ENCODE measurements around the gene DKKL1. TPM values are rescaled to one million over a fixed set of nuclear protein-coding genes. Genes with fewer than 3 reads are reported as not detected.

The DKKL1 gene
- polyA plus RNA-seq, 1 donor (not counting 4 experiments of a cell fraction or from before 2014, with no cell fraction given): not detected

GRCh38 chr19:49413348-49413747 is 49.7 kb downstream of the DKKL1 start:
- no peaks in the 10 kb centered on the region for H3K79me2 ChIP-seq (ENCODE audit: control insufficient read depth, insufficient read depth, low read length)
- TF ChIP-seq EZH2 (IDR thresholded peaks at IDR 0.05; ENCODE audit: low read length): no peak
- no peak for TF ChIP-seq CTCF (optimal IDR thresholded peaks at IDR 0.05 in 1 of 3, IDR thresholded peaks at IDR 0.05 in 1 of 3, conservative IDR thresholded peaks at IDR 0.05 in 1 of 3; ENCODE audit: extremely low read depth in 1 of 3, insufficient read depth in 2 of 3, low read length in 3 of 3)
- no peaks in the 10 kb centered on the region for H3K9me1 ChIP-seq (ENCODE audit: control insufficient read depth, extremely low read depth, insufficient read depth, low read length)
- no peaks in the 10 kb centered on the region for H4K20me1 ChIP-seq (ENCODE audit: control insufficient read depth, extremely low read depth, insufficient read depth, low read length)
- no peak overlapping the region for H2AFZ ChIP-seq (ENCODE audit: control insufficient read depth, low read length)
- peaks cover 3% of the 10 kb centered on the region for H3K27me3 ChIP-seq (ENCODE audit: control insufficient read depth, extremely low read depth, insufficient read depth, low read length)
- no peaks in the 10 kb centered on the region for H3K36me3 ChIP-seq (ENCODE audit: control insufficient read depth in 2 of 2, extremely low read depth in 1 of 2, insufficient read depth in 2 of 2, low read length in 2 of 2)
- no peak overlapping the region for H3K4me3 ChIP-seq (ENCODE audit: control insufficient read depth in 2 of 3, extremely low read depth in 1 of 3, insufficient read depth in 2 of 3, low read depth in 1 of 3, low read length in 3 of 3)
- H3K27ac ChIP-seq (ENCODE audit: control insufficient read depth, insufficient read depth, low read length): no peak overlapping the region
- H3K9ac ChIP-seq (ENCODE audit: control insufficient read depth, extremely low read depth, insufficient read depth, low read length): no peak overlapping the region
- dilution Hi-C loops (cut with MboI; ENCODE audit: extremely low pct_ligation_motif_present, low sequenced_read_pairs): no loop called here
- no peaks in the 10 kb centered on the region for H3K9me3 ChIP-seq (ENCODE audit: control insufficient read depth, low read depth, low read length)
- no peak overlapping the region for H3K4me2 ChIP-seq (ENCODE audit: control insufficient read depth, extremely low read depth, insufficient read depth, low read depth, low read length)
- peaks cover 6% of the 10 kb centered on the region for H3K4me1 ChIP-seq (ENCODE audit: control insufficient read depth, extremely low read depth, insufficient read depth, low read length)
- FAIRE-seq (no peak), DNase-seq (ENCODE audit: low read depth, low spot score) (no peak)

- Histone ChIP-seq H2AFZ (ENCODE audit: control insufficient read depth, low read length) (no peak overlapping the region), H3K9me3 (ENCODE audit: control insufficient read depth, low read depth, low read length) (no peaks in the 10 kb centered on the region), H3K9me1 (ENCODE audit: control insufficient read depth, extremely low read depth, insufficient read depth, low read length) (no peaks in the 10 kb centered on the region), H3K9ac (ENCODE audit: control insufficient read depth, extremely low read depth, insufficient read depth, low read length) (no peak overlapping the region), H3K27me3 (ENCODE audit: control insufficient read depth, extremely low read depth, insufficient read depth, low read length) (peaks cover 11% of the 10 kb centered on the region), H3K4me2 (ENCODE audit: control insufficient read depth, extremely low read depth, insufficient read depth, low read depth, low read length) (no peak overlapping the region), H3K4me3 (ENCODE audit: control insufficient read depth in 2 of 3, extremely low read depth in 1 of 3, insufficient read depth in 2 of 3, low read depth in 1 of 3, low read length in 3 of 3) (no peak overlapping the region), H3K4me1 (ENCODE audit: control insufficient read depth, extremely low read depth, insufficient read depth, low read length) (peaks cover 2% of the 10 kb centered on the region), H3K36me3 (ENCODE audit: control insufficient read depth in 2 of 2, extremely low read depth in 1 of 2, insufficient read depth in 2 of 2, low read length in 2 of 2) (no peaks in the 10 kb centered on the region), H3K27ac (ENCODE audit: control insufficient read depth, insufficient read depth, low read length) (no peak overlapping the region), H4K20me1 (ENCODE audit: control insufficient read depth, extremely low read depth, insufficient read depth, low read length) (no peaks in the 10 kb centered on the region), H3K79me2 (ENCODE audit: control insufficient read depth, insufficient read depth, low read length) (no peaks in the 10 kb centered on the region)
- DNase-seq (ENCODE audit: low read depth, low spot score) (no peak), FAIRE-seq (no peak)
- no peak for TF ChIP-seq EZH2 (IDR thresholded peaks at IDR 0.05; ENCODE audit: low read length)
- dilution Hi-C loops (cut with MboI; ENCODE audit: extremely low pct_ligation_motif_present, low sequenced_read_pairs): no loop called here
Observed at GRCh38 chr19:49414256-49414655, 50.6 kb downstream of the DKKL1 start.

- Histone ChIP-seq H3K4me3 (ENCODE audit: control insufficient read depth in 2 of 3, extremely low read depth in 1 of 3, insufficient read depth in 2 of 3, low read depth in 1 of 3, low read length in 3 of 3) (no peak overlapping the region), H3K4me2 (ENCODE audit: control insufficient read depth, extremely low read depth, insufficient read depth, low read depth, low read length) (no peak overlapping the region), H3K9me1 (ENCODE audit: control insufficient read depth, extremely low read depth, insufficient read depth, low read length) (no peaks in the 10 kb centered on the region), H3K9me3 (ENCODE audit: control insufficient read depth, low read depth, low read length) (no peaks in the 10 kb centered on the region), H2AFZ (ENCODE audit: control insufficient read depth, low read length) (no peak overlapping the region), H3K36me3 (ENCODE audit: control insufficient read depth in 2 of 2, extremely low read depth in 1 of 2, insufficient read depth in 2 of 2, low read length in 2 of 2) (no peaks in the 10 kb centered on the region), H3K4me1 (ENCODE audit: control insufficient read depth, extremely low read depth, insufficient read depth, low read length) (no peaks in the 10 kb centered on the region), H3K79me2 (ENCODE audit: control insufficient read depth, insufficient read depth, low read length) (no peaks in the 10 kb centered on the region), H4K20me1 (ENCODE audit: control insufficient read depth, extremely low read depth, insufficient read depth, low read length) (no peaks in the 10 kb centered on the region), H3K27ac (ENCODE audit: control insufficient read depth, insufficient read depth, low read length) (no peak overlapping the region), H3K27me3 (ENCODE audit: control insufficient read depth, extremely low read depth, insufficient read depth, low read length) (peaks cover 20% of the 10 kb centered on the region), H3K9ac (ENCODE audit: control insufficient read depth, extremely low read depth, insufficient read depth, low read length) (no peak overlapping the region)
- DNase-seq (ENCODE audit: low read depth, low spot score): no peak
- no peak for FAIRE-seq
- TF ChIP-seq EZH2 (IDR thresholded peaks at IDR 0.05; ENCODE audit: low read length) (no peak), CTCF (optimal IDR thresholded peaks at IDR 0.05 in 1 of 3, IDR thresholded peaks at IDR 0.05 in 1 of 3, conservative IDR thresholded peaks at IDR 0.05 in 1 of 3; ENCODE audit: extremely low read depth in 1 of 3, insufficient read depth in 2 of 3, low read length in 3 of 3) (no peak)
- dilution Hi-C loops (cut with MboI; ENCODE audit: extremely low pct_ligation_motif_present, low sequenced_read_pairs): no loop called here
Observed at GRCh38 chr19:49415102-49415809, 51.6 kb downstream of the DKKL1 start.

Measured in keratinocyte (primary cell).